ENCODE results near the gene FAM219A.

FAM219A gene

DNA sequence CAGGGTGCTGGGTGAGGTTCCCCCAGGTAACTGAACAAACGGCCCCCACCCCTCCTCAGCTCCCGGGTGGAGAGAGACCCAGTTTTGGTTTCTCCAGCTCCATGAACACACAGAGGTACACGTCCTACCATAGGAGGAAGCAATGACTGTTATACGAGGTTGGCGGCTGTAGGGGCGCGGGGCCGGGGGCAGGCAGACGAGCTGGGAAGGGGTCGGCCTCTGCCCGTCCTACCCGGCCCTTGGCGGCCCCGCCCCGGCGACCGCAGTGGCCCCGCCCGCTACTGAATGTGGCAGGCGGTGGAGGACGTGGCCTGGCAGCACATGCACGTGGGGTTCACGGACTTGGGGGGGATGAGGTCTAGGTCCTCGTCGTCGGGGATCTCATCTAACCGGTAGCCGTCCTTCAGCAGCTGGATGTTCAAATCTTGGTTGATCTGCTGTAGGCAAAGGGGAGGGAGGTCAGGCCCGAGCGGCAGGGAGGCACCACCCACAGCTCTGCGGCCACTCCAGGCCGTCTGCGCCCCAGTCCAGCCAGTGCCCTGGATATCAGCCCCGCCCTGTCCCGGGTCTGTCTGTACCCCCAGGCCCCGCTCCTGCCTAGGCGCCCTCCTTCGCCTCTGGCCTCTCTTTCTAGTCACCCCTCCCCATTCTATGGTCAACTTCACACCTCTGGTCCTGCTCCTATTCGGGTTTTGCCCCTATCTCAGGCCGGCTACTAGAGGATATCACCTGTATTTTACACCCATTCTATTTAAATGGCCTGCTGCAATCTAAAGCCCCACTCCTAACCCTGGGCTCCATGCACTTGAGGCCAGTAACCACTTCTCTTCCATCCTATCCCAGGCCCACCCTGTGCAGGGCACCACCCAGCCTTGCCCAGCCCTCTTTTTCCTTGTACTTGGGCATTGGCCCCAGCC is 57.4 kb downstream of the FAM219A start:
- no peak for DNase-seq (ENCODE audit: low read depth in 3 of 3)

DNA sequence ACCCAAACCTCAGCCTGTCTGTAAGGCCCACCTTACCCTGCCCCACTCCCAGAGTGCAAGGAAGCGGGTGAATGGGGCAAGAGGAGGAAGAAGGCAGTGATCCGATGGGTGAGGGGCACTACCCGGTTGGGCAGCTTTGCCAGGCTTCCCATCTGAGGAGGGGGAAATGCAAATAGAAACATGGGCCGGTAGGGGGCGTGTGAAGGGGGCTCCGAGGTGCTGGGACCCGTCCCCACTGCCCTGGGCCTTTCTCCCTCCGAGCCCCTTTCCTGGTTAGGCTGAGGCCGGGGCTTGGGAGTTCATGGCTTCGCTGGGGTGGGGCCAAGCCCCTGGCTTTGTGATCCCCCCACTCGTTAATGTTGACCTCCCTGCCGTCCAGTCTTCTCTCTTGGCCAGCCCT is 58.1 kb downstream of the FAM219A start:
- DNase-seq (ENCODE audit: low read depth in 3 of 3): no peak

DNA sequence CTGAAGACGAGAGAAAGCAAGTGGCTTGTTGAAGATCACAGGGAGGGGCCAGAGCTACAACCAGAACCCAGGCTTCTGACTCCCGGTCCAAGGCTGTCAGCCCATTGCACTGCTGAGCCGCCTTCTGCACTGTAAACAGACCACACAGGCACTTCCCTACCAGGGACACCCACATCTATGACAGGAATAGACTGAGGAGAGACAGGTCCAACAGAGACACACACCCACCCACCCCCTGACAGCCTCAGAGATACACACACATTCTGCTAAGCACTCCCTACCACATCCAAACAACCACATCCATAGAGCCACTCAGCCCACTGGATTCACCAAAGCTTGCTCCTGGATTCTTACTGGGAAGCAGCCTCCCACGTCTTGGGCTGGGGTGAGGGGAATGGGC is 58.6 kb downstream of the FAM219A start:
- DNase-seq (ENCODE audit: low read depth in 3 of 3): no peak

DNA sequence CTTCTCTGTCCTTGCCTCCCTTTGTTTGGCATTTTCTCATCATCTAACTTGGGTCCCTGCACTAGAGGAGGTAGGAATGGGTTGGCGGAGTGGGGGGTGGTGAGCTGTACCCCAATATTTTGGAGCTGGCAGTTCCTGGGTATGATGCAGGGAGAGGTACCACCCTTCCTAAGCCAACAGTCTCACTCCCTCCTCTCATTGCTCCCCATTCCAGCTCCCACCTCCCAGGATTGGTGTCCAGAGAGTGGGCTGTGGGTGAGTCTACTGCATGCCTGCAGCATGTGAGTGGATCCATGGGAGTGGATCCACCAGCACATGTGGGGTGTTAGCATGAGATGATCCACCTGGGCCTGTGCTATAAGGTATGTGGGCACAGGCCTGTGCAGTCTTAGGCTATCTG is 59.5 kb downstream of the FAM219A start:
- DNase-seq (ENCODE audit: low read depth in 3 of 3): no peak

DNA sequence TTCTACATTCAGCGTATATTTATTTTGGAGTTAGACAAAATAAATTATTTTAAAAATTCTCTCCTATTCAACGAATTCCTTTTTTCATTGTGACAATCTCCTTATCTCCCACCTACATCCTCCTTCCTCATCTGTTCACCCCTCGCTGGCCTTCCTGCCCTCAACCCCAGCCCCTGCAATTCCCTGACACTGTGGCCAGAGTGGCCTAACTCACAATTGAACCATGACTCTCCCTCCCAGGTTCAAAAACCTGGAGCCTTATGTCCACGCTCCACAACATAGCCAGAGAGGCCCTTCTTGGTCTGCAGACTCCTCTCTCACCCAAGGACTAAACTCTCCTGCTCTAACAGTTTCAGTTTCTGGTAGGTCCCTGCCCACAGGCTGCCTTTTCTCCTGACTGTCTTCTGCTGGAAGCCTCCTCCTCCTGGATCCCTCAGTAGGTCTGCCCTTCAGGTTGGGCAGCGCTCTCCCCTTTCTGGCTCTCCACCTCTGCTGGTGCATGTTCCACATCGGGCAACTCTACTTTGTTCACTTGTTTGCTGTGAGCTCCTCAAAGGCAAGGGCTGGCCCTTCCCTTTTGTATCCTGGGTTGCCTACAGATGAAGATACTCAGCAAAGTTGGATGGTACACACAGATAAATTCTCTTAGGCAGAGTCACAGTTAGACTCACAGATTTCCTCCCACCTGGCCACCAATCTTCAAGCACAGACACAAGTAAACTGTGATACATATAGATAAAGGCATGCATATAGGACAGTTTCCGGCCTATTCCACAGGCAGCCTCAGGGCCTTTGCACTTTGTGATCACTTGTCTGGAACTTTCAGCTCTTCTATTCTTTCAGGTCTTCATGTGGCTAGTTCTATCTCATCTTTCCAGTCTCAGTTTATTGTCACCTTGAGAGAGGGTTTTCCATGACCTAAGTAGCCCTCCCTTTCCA is 61.8 kb downstream of the FAM219A start:
- DNase-seq (ENCODE audit: low read depth in 3 of 3): no peak

DNA sequence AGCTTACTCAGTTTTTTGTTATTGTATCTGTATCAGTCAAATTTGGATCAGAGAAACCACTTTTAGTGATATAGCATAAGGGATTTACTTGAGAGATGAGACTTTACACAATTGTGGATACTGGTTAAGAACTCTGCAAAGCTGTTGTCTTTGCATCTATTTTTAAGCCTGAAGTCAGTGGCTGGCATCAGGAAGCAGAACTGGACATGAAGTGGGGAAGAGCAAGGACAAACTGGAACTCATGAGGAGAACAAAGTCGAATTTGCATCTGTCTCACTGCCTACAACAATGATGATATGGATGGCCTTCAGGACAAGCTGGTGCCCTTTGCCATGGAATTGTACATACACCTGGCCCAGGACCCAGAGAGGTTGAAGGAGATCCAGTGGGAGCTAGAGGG is 65.9 kb downstream of the FAM219A start:
- DNase-seq (ENCODE audit: low read depth in 3 of 3): no peak

DNA sequence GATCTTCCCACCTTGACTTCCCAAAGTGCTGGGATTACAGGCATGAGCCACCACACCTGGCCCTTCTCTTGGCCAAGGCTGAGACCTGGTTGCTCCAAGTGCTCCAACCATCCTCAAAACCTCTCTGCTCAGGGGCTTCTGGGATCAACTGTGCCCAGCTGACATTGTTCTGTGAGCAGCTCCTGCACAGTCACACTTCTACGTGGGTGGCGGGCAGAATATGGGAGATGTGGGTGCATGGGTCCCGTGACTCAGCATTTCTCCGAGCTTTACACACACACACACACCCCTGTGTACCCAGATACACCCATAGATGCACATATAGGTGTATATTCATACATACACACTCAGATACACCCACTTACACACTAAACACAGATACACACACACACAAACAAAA is 71.1 kb downstream of the FAM219A start:
- DNase-seq (ENCODE audit: low read depth in 3 of 3): no peak

DNA sequence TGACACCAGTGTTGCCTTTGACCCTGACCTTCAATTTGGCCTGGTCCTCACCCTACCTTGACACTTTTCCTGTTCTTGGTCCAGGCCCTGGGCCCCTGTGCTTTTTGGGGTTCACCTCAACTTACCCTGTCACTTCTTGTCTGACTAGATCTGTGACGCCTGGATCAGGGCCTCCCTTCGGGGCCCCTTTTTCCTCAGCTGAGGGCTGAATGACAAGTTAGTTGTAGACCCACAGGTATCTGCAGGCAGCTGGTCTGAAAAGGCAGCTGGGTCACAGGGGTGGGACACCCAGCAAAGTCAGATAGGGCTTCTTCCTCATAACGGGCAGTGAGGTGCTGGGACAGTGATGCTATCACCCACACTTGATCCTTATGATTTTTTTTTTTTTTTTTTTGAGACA is 71.7 kb downstream of the FAM219A start:
- DNase-seq (ENCODE audit: low read depth in 3 of 3): no peak

DNA sequence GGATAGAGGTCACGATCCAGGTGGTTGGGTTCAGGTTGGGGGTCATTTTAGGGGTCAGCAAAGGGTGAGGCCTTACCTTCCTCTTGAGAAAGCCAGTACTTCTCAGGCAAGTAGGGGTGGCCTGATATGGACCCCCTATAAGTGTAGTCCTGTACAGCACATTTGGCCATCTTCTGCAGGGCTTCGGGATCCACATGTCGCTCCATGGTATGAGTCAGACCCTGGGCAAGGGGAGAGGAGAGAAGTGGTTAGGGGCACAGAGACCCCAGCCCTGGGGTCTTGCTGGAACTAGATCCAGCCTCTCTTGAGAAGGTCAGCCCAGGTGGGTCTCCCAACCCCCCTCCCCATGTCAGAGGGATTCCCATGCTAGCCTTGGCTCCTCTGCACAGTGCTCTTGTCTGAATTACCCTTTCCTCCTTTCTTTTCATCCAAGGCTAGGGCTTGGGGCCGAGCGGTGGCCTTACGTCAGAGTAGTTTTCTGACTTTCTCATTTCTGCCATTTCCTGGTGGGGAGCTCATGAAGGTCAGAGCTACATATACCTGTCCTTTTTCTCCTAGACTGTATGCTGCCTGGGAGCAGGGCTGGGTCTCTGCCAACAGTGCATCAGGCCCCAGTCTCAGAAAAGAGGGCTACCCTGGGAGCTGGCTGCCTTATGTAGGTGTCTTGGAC is 72.7 kb downstream of the FAM219A start:
- no peak for DNase-seq (ENCODE audit: low read depth in 3 of 3)

DNA sequence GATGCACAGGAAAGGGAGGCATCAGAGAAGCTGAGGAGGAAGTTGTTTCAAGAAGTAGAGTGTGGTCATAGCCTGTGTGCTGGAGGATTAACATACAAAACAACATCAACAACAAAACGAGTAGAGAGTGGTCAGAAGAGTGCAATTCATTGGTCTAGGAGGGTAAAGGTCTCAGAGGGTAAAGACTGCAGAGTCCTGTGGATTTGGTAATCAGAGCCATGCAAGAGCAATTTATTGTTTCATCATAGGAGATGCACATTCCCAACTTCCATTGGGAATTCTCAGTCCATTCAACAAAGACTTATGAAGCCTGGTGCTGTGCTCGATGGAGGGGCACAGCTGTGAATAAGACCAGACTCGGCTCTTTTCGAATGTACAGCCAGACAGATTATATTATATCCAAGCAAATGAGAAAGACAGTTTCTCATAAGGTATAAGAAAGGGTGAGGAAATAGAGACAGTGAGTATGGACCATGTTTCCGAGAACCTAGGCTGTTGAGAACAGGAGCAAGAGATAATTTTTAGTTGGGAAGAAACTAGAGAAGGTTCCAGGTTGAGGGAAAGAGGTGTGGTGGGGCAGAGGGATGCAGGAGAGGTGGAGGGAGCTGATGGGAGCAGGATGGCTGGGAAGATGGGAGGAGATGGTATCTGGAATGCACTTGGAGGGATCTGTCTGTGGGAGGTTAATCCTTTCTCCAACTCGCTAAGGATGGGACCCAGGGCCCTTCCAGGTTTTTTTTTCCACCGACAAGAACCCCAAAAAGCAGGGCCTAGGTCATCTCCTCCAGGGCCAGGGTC is 73.8 kb downstream of the FAM219A start:
- no peak for DNase-seq (ENCODE audit: low read depth in 3 of 3)

DNA sequence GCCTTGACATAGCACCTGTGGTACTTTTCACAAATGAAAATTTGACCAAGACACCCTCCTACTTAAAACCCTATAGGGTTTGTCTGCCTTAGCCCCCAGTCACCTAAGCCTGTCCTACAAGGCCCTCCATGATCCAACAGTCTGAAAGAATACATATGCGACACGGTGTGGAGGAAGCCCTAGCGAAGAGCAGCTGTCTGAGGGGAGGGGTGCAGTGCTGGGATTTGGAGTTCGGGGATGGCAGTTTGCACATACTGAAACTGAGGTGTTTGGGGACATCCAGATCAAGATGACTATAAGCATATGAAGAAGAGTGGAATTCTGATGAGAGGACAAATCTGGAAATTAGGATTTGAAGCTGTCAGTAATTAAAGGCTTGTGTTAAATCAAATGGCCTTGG is 74.5 kb downstream of the FAM219A start:
- no peak for DNase-seq (ENCODE audit: low read depth in 3 of 3)

DNA sequence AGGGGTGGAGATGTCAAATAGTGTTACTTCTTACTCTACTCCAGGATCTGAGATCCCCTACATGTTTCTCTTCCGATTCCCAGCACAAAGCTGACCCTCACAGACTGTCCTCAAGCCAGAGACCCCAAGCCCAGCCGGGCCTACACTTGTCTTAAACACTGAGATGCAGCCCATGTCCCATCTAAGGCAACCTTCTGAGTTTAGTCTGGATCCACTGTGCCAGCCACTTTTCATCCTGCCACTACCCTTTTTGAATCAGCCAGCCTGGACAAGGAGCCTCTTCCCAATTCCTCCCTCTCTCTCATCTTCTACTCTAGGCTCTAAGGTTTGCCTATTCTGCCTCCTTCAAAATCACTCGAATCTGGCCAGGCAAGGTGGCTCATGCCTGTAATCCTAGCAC is 75.5 kb downstream of the FAM219A start:
- DNase-seq (ENCODE audit: low read depth in 3 of 3): no peak

DNA sequence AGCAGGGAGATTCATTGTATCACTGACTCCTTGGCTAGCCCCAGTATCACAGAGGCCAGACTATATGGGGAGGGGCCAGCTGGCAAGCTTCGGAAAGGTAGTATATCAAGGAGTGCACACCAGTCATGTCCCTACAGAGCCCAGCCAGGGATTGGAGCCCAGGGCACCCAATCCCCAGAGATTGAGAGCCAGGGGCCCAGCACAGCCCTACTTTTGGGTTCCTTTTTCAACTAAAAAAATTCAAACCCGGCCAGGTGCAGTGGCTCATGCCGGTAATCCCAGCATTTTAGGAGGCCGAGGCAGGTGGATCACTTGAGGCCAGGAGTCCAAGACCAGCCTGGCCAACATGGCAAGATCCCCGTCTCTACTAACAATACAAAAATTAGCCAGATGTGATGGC is 76.3 kb downstream of the FAM219A start:
- no peak for DNase-seq (ENCODE audit: low read depth in 3 of 3)

DNA sequence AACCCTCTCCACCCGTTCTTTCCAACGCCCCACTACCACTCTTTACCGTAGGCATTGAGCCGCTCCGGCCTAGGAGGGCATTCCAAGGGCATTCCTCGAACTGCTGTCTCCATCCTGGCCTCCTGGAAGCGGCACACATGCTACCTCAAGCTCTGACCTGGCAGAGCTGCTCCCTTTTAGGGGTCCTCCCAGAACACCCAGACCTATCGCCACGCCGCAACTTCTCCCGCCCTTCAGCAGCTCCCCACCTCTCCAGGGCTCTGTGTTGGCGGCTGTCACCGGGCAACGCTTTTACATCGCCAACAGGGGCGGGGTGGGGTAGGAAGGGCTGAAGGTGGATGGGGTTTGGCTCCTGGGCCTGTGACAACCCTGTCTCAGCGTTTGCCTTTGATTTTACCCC is 77.0 kb downstream of the FAM219A start:
- DNase-seq (ENCODE audit: low read depth in 3 of 3): no peak

DNA sequence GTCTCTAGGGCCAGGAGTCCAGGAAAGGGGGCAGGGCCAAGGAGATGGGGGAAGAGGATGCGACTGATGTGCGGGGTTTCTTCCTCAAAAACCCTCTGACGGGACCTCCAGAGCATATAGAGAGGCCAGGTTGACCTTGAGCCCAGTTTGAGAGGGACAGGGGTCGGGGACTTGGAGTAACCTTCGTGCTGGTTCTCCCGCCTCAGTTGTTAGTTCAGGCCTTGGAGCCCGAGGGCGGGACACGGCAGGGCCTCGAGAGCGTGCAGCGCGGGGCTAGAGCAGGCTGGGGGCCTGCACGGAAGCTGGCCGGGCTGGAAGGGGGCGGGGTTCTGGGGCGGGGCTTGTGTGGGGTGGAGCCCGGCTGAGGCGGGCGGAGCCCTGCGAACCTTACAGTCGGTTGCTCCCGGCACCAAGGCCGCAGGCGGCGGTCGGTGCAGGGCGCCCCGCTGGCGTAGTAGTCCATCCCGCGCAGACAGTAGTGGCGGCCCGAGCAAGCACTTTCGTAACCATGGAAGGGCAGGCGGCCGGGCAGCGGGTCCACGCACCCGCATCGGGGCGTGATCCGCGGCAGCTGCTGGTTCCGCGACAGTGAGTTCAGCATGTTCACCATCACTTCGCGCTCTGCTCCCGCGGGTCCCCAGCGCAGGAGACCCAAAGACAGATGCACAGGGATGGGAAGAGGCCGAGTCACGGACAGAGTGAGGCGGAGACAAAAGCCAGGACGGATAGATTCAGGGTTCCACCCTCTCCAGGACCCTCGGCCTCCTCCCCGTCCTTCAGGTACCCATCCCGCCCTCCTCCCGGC is 77.7 kb downstream of the FAM219A start:
- DNase-seq (ENCODE audit: low read depth in 3 of 3): peak; percentile 54 to 79 (median 60)

DNA sequence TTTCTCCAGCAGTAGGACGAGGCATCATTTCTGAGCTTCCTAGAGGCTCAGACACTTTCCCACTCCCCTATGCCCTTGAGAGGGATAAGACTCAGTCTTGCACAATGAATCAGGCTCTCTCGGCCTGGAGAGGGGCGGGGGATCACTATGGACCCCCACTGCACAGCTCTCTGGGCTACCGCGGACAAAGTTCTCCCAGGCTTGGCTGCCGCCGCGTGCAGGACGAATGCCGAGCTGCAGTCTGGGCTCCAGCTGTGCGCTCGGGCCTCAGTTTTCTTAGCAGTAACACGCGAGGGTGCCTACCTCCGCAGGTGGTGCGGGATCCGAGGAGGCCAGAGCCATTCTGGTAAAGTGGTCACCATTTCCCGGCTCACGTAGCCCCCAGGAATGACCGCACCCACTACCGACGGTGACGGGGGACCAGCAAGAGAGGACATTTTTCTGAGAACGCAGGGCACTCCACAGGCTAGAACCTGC is 78.3 kb downstream of the FAM219A start:
- no peak for DNase-seq (ENCODE audit: low read depth in 3 of 3)

DNA sequence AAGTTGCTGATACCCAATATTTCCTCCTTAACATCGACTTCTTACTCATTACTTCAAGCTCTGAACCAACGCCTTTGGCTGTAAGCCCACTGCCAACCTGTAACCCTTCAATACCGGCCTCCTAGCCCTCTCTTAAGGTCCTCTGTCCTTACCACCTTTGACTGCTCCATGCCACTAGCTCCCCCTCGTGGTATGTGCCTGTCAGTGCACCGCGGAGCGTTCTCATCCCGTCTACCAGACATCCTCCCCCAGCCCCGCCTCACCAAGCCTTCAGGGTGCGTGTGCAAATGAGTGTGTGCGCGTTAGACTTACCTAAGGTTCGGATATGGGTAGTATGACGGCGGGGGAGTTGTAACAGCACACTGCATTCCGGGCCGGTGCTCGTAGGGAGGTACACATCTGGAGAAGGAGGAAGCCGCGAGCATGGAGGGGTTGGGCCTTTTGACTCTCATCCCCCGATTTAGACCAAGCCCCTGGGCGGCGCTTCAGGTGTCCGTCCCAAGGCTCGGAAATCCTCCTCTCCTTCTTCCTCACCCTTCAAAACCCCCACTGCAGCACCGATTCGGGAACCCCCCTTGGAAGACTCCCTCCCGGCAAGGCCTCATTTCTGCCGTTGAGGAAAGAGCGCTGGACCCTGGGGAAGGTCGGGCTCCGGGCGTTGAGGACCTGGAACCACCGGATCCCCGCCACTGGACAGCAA is 78.9 kb downstream of the FAM219A start:
- DNase-seq (ENCODE audit: low read depth in 3 of 3): peak; percentile 81 to 91 (median 90)

DNA sequence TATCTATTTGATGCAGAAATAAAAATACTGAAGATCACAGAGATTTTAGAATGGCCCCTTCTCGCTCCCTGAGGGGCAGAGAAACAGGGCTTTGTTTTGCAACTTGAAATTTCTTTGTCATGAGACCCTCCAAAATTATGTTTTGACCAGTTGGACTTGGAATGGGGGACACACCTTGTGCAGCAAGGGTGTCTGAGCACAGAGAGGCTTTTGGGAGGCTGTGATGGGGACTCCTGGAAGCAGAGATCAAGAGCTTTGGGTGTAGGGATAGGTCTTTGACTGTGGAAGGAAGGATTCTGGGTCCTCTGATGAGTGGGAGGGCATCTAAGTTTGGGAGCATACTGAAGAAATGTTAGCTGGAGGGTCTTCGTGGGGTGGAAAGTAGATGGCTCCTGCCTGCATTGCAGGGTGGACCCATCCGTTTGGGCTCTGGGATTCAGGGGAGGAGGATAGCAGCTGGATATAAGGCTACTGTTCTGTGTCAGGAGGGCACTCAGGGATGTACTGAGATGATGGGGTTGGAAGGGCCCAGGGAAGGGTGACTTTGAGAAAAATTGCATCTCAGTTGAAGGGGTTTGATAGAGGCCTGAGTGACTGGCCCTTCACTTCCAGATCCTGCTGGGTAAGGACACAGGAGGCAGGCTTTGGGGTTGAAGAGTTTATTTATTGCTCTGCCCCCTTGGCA is 79.9 kb downstream of the FAM219A start:
- DNase-seq (ENCODE audit: low read depth in 3 of 3): no peak

DNA sequence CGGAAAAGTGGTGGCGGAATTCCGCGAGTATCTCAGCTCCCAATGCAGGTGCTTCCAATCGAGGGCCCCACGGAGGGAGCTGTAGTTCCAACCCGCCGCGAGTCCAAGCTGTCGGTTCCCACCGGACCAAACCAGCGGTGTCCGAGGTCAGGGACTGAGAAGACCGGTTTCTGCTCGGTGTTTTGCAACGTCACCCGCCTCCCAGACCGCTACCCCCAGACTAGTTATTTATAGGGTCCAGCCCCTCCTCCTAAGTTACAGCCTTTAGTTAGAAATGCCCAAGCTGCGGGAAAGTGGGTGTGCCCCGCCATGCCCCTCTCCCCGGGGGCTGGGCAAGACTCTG is 81.0 kb downstream of the FAM219A start:
- DNase-seq (ENCODE audit: low read depth in 3 of 3): no peak
